ELF-1 (cell line): Measurements from ENCODE around the gene PLCL2.
"Not testable (repeated sequence)": the region's sequence is repeated elsewhere in the genome, so short reads cannot be mapped to it uniquely, and the experiment has no call there.

Experiments used
- DNase-seq: peaks from one replicate; pipeline ENCODE4 v3.0.0-alpha.2; 2016; ENCODE audit warnings: low read depth, low spot score

PLCL2 gene

GRCh38 chr3:17075358-17075757, 190.6 kb downstream of the PLCL2 start:
- no peak for DNase-seq

- no peak for DNase-seq
Measured at GRCh38 chr3:17075907-17076306, 191.2 kb downstream of the PLCL2 start.

DNA sequence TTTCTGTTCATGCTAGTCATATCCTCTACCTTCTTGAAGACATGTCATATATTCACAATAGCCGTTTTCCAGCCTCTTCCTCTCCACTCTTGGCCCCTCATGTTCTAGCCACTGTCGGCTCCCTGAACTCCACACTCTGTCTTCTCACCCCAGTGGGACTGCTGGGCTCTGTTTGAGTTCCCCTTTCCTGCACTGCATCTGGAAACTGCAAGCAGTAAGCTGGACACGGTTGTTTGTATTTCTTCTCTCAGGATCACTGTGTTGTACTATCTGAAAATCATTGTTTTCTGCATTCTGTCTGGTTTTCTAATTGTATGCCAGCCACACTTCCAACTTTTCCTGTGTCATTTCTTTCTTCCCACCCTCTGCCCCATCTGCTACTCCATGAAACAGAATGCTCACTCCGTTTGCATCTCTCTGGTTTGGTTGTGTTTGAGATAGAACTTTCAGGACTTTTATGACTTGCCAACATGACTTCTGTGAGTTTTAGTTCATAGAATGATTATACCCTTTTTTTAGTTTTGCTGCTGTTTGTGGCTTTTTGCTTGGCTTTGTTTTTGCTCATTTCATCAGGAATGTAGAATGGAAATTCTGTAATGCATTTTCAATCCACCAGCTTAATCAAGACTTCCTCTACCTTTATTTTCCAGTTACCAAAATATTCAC, 192.3 kb downstream of the PLCL2 start:
- DNase-seq: no peak

GRCh38 chr3:17077606-17078005, 192.9 kb downstream of the PLCL2 start:
- DNase-seq: no peak

- DNase-seq: no peak
Measured at GRCh38 chr3:17078926-17079465, 194.2 kb downstream of the PLCL2 start.

- no peak for DNase-seq
Measured at GRCh38 chr3:17079933-17080332, 195.2 kb downstream of the PLCL2 start.

DNA sequence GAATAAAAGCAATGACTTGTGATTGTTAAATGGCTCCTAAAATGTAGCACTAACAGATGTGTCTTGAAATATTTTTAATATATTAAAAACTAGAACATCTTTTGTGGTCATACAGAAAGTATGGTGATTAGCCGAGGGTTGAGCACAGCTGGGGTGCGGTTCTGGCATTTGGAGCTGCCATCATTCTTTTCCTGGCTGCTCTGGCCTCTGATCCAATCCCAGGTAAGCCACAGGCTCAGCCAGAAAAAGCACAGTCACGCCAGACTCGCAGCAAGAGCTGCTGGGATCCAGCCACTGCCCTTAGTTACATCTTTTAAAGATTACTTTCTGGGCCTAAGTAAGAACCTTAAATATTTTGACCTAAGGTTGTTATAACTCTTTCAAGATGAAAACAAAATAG, 196.8 kb downstream of the PLCL2 start:
- peak; percentile 16 for DNase-seq

- DNase-seq: no peak
Measured at GRCh38 chr3:17087509-17087908, 202.8 kb downstream of the PLCL2 start.

DNA sequence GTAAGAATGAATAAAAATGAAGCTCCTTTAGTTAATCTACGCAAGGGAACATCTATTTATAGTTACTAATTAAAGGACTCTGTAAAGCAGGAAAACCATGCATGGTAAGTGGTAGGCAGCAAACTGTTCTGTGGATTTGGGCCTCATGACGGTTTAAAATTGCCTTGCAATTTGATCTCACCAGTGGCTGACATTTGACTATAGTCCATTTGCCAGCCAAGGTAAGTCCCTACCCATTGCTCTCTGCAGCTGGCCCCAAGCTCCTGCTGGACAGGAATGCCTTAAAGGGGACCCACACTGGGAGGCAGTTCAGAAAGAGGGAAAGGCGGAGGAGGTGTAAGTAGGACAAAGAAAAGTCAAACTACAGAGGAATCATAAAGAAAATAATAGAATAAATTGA, 203.3 kb downstream of the PLCL2 start:
- no peak for DNase-seq

DNA sequence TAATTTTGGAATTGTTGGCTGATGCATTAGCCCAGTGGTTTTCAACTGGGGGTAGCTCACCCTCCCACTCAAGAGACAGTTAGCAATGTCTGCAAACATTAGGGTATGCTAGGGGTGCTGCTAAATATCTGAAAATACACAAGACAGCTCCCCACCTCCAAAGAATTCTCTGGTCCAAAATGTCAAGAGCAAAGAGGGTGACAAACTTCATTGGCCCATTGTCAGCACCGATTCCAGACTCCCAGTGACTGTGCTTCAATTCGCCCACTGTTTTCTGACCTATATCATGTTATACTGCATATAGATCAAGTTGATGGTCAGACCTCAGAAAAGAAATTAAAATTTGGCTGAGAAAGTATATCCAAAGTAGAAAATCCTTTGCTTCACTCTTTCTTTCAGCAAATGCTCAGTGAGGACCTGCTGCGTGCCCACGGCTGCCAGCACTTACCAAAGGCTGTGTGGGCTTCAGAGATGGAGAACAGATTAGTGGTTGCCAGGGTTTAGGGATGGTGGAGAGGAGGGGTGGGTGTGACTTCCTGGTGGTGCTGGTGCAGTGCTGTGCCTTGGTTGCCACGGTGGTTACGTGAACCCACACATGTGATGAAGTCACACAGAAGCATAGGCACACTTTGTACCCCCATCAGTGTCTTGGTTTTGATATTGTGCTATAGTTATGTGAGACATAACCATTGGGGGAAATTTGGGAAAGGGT, 204.0 kb downstream of the PLCL2 start:
- no peak for DNase-seq

DNA sequence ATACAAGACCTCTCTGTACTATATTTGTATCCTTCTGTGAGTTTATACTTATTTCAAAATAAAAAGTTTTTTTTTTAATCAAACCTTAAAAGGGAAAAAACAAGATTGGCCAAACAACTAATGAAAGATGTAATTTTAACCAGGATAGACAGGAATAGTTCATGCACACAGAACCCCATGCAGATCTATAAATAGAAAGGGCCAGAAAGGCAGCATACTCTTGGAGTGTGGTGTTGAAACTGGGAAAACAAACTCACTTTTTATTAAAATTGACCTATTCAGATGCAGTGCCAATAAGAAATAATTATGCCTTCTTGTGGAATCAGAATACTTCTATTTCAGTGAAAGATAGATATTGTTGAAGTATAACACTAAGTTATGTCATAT, 204.6 kb downstream of the PLCL2 start:
- DNase-seq: no peak

DNA sequence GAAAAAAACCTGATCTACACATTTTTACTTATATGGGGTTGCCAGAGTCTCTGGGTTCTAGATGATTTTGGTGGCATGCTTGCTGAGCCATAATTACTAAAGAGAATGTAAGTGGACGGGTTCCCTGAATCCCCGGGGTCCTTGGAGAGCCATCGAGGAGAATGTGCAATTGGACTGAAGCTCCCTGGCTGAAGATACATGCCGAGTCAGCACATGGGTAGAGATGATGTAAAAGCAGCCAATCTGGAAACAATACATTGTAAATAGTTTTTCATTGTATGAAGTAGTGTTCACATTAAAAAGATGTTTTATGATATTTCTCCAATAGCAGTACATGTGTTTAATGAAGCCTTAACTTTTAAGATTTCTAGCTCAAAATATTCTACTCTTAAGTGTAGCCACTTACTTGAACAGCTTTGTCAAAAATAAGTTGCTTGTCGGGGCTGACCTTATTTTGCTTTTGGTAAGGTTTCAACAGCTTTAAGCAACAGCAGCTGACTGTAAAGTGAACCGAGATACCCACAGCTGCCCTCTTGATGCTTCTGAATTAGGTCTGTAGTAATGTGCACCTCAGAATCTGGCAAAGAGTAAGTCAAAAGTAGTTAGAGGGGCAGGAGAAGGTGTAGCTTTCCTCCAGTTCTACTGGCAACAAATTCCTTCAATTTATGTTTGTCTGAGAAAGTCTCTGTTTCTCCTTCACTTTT, 205.7 kb downstream of the PLCL2 start:
- no peak for DNase-seq

GRCh38 chr3:17091910-17092582, 207.3 kb downstream of the PLCL2 start:
- DNase-seq: no peak

- DNase-seq: no peak
Measured at GRCh38 chr3:17092583-17092933, 207.8 kb downstream of the PLCL2 start.

DNA sequence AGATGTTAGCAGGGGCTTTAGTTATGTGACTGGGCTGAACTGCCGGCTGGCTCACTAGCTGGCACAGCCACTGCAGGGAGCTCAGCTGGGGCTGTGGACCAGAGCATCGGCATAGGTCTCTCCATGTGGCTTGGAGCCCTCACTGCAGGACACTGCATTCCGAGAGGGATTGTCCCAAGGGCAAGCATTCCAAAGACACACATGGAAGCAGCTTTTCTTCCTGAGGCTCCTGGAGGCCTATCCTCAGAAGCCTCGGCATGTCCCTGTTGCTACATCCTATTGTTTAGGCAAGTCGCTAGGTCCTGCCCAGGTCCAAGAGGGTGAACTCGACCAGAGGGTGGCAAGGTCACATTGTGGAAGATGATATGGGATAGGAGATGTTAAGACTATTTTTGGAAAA, 209.8 kb downstream of the PLCL2 start:
- DNase-seq: peak; percentile 86

DNA sequence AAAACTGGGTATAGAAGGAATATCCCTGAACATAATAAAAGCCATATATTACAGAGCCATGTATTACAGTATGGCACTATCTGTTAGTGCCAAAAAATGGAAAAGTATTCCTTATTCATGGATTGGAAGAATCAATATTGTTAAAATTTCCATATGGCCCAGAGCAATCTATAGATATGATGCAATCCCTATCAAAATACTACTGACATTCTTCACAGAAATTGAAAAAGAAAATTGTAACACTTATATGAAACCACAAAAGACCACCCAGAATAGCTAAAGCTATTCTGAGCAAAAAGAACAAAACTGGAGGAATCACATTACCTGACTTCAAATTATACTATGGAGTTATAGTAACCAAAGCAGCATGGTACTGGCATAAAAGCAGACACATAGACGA, 218.8 kb downstream of the PLCL2 start:
- no peak for DNase-seq

GRCh38 chr3:17106801-17107200, 222.0 kb downstream of the PLCL2 start:
- not testable (repeated sequence) for DNase-seq

DNA sequence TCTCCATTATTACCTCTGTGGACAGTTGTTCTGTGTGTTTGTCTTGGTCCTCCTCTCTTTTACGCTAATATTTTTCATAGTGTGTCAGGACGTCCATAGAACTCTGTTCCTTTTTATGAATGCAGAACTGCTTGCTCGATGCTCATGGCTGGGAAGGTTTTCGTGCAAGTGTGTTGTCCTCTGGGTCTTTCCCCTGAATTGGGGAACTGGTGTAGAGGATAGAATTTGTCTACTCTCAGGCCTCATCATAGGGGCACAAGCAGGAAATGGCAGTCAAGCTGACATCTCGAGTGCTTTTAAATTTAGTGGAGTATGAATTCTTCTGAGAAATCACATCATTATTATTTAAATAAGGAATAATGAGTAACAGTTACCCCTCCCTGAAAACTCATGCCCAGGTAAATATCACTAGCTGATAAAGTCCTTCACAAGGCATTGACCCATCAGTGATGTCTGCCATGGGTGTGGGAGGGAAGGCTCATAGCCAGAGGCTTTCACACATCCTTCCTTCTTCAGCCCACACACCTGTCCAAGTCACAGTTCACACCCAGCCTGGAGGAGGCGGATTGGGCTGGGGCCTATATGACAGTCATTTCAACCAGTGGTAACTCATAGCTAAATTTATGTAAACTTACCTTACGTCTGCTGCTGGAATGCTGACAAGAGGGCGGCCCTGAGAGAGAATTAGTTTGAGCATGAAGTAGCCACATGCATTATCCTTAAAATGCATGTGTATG, 226.1 kb downstream of the PLCL2 start:
- no peak for DNase-seq

DNA sequence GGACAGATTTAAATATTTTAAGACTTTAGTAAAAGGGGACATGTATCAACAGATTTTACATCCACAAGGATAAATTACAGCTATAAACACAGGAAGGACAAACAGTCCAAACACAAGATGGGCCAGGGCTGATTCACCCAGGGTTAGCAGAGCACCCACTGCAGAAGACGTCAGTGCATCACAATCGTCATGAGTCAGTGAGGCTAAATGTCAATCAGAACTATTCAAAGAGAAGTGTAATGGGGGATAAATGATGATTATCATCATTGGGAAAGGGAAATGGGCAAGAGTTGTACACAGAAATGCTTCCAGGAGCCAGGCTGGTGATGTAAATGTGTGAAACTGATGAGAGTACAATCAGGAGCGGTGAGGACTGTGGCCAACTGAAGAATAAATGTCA, 226.8 kb downstream of the PLCL2 start:
- DNase-seq: no peak

- DNase-seq: no peak
Measured at GRCh38 chr3:17115186-17115585, 230.4 kb downstream of the PLCL2 start.

DNA sequence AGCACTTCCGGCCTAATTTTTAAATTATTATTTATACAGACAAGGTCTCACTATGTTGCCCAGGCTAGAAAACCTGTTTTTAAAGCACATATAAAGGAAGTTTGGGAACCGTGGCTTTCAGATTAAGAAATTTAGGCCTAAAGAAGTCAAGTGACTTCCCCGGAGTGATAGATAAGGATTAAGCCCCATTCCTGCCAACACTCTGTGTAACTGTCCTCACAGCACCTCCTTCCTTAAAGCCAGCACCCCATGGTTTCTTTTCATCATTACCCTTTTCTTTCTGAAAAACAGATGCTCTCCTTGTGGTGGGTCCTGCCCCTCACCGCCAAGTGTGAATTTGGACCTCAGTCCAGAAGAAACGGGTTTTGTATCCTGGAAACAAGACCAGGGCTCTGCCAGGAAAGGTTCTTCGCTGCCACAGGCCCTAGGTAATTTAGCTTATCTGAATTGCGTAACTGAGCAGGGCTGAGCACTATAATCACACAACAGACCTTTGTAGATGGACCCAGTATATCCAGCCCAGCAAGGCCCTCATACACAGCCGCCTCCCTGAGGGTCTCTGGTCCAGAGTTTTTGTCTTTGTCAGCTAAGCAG, 231.3 kb downstream of the PLCL2 start:
- peak; percentile 24 for DNase-seq
